Loucy (cell line): Measurements from ENCODE around the gene MAPKAP1.

Experiments used
- EZH2phosphoT487 ChIP-seq: fragments of 200-600 bp; IDR thresholded peaks from 2 replicates; pipeline ENCODE4 v1.6.1; 2018; ENCODE audit warnings: antibody characterized with exemption, mild to moderate bottlenecking, moderate library complexity, borderline replicate concordance
- TF ChIP-seq, protein P1 (sequence below): fragments of 200-600 bp; sonication (generic); conservative IDR thresholded peaks from 2 replicates; pipeline ENCODE4 v1.5.1; 2014; ENCODE audit warnings: mild to moderate bottlenecking, antibody characterized with exemption, low read length

DNA sequence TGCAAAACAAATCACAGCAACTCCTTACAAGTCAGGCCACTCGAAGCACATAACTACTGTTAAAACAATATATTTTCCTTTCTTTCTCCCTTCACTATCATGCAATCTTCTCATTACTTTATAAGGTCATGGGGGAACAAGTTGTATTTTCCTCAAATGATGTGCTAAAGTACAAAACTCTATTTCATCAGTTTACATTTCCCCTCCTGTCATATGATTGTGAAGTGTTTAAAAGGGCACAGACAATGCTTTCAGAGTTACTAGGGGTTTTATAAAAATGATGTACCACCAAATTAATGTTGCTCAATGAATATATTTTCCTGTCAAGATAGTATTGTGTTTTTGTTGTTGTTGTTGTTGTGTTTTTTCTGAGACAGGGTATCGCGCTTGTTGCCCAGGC is 34.1 kb downstream of the MAPKAP1 start:
- TF ChIP-seq, protein P1, sequence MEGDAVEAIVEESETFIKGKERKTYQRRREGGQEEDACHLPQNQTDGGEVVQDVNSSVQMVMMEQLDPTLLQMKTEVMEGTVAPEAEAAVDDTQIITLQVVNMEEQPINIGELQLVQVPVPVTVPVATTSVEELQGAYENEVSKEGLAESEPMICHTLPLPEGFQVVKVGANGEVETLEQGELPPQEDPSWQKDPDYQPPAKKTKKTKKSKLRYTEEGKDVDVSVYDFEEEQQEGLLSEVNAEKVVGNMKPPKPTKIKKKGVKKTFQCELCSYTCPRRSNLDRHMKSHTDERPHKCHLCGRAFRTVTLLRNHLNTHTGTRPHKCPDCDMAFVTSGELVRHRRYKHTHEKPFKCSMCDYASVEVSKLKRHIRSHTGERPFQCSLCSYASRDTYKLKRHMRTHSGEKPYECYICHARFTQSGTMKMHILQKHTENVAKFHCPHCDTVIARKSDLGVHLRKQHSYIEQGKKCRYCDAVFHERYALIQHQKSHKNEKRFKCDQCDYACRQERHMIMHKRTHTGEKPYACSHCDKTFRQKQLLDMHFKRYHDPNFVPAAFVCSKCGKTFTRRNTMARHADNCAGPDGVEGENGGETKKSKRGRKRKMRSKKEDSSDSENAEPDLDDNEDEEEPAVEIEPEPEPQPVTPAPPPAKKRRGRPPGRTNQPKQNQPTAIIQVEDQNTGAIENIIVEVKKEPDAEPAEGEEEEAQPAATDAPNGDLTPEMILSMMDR = no peak
- no peak for TF ChIP-seq EZH2phosphoT487
